ENCODE data around the gene REX1BD.
"Not testable (repeated sequence)": the region's sequence is repeated elsewhere in the genome, so short reads cannot be mapped to it uniquely, and the experiment has no call there.

Gene REX1BD

GRCh38 chr19:18588611-18589379, at the start of gene REX1BD:
Gene REX1BD, plus strand, starts transcription at chr19:18588798. Its CDS starts 4 bp downstream, at chr19:18588802.
- DNase-seq (ENCODE audit: low spot score in 2 of 2): peak; percentile 88 to 89
- no peaks in the 10 kb centered on the region for H3K27me3 Mint-ChIP-seq
- peak; percentile 73 for ATAC-seq (ENCODE audit: low read depth)
- H3K4me1 Mint-ChIP-seq: peaks cover 32% of the 10 kb centered on the region
- H3K36me3 Mint-ChIP-seq: peaks cover 5% of the 10 kb centered on the region
- H3K9me3 Mint-ChIP-seq: no peaks in the 10 kb centered on the region
- H3K27ac Mint-ChIP-seq: peak within 1 kb of the TSS; percentile 95
- H3K4me3 Mint-ChIP-seq: peak within 1 kb of the TSS; percentile 90

GRCh38 chr19:18539372-18539771, 49.2 kb upstream of the REX1BD start:
- no peak for ATAC-seq (ENCODE audit: low read depth)
- DNase-seq (ENCODE audit: low spot score in 2 of 2): no peak
- peaks cover 14% of the 10 kb centered on the region for H3K36me3 Mint-ChIP-seq
- H3K27ac Mint-ChIP-seq: peak overlapping the region; percentile 24
- H3K4me3 Mint-ChIP-seq: no peak overlapping the region
- no peaks in the 10 kb centered on the region for H3K9me3 Mint-ChIP-seq
- H3K4me1 Mint-ChIP-seq: peaks cover 17% of the 10 kb centered on the region
- H3K27me3 Mint-ChIP-seq: no peaks in the 10 kb centered on the region

GRCh38 chr19:18540200-18540599, 48.4 kb upstream of the REX1BD start:
- not testable (repeated sequence) for H3K9me3 Mint-ChIP-seq; H3K27me3 Mint-ChIP-seq; ATAC-seq (ENCODE audit: low read depth); H3K4me3 Mint-ChIP-seq; H3K27ac Mint-ChIP-seq; DNase-seq (ENCODE audit: low spot score in 2 of 2)
- peaks cover 17% of the 10 kb centered on the region for H3K4me1 Mint-ChIP-seq
- peaks cover 12% of the 10 kb centered on the region for H3K36me3 Mint-ChIP-seq

GRCh38 chr19:18541258-18541991, 47.2 kb upstream of the REX1BD start:
- no peaks in the 10 kb centered on the region for H3K9me3 Mint-ChIP-seq
- H3K27me3 Mint-ChIP-seq: no peaks in the 10 kb centered on the region
- H3K4me1 Mint-ChIP-seq: peaks cover 17% of the 10 kb centered on the region
- H3K4me3 Mint-ChIP-seq: no peak overlapping the region
- DNase-seq (ENCODE audit: low spot score in 2 of 2): no peak
- H3K27ac Mint-ChIP-seq: no peak overlapping the region
- ATAC-seq (ENCODE audit: low read depth): no peak
- H3K36me3 Mint-ChIP-seq: peaks cover 10% of the 10 kb centered on the region

- DNase-seq (ENCODE audit: low spot score in 2 of 2) (no peak), ATAC-seq (ENCODE audit: low read depth) (no peak)
- no peaks in the 10 kb centered on the region for H3K27me3 Mint-ChIP-seq
- peak overlapping the region; percentile 93 for H3K27ac Mint-ChIP-seq
- peak overlapping the region; percentile 85 for H3K4me3 Mint-ChIP-seq
- H3K4me1 Mint-ChIP-seq: peaks cover 17% of the 10 kb centered on the region
- no peaks in the 10 kb centered on the region for H3K9me3 Mint-ChIP-seq
- H3K36me3 Mint-ChIP-seq: peaks cover 5% of the 10 kb centered on the region
Observed at GRCh38 chr19:18541992-18542940, 46.3 kb upstream of the REX1BD start.

- Mint-ChIP-seq H3K4me3 (peak within 1 kb of the TSS; percentile 97), H3K27ac (peak within 1 kb of the TSS; percentile 93)
Observed at GRCh38 chr19:18542941-18543813, 45.4 kb upstream of the REX1BD start, which contains the start of gene FKBP8. Gene FKBP8, minus strand, starts transcription at chr19:18543573. Its CDS starts 1,603 bp downstream, at chr19:18541970.

GRCh38 chr19:18543814-18544475, 44.7 kb upstream of the REX1BD start:
- H3K36me3 Mint-ChIP-seq: peaks cover 5% of the 10 kb centered on the region
- peak overlapping the region; percentile 97 for H3K4me3 Mint-ChIP-seq
- peaks cover 17% of the 10 kb centered on the region for H3K4me1 Mint-ChIP-seq
- DNase-seq (ENCODE audit: low spot score in 2 of 2) (peak; percentile 50 to 62), ATAC-seq (ENCODE audit: low read depth) (peak; percentile 68)
- H3K27me3 Mint-ChIP-seq: peaks cover 1% of the 10 kb centered on the region
- H3K9me3 Mint-ChIP-seq: no peaks in the 10 kb centered on the region
- peak overlapping the region; percentile 93 for H3K27ac Mint-ChIP-seq

More at GRCh38 chr19:18542941-18543813, 45.4 kb upstream of the REX1BD start, which contains the start of gene FKBP8:
- Mint-ChIP-seq H3K27me3 (no peaks in the 10 kb centered on the region), H3K9me3 (no peaks in the 10 kb centered on the region), H3K4me1 (peaks cover 17% of the 10 kb centered on the region), H3K36me3 (peaks cover 5% of the 10 kb centered on the region)
- DNase-seq (ENCODE audit: low spot score in 2 of 2): peak; percentile 92
- ATAC-seq (ENCODE audit: low read depth): peak; percentile 97

- Mint-ChIP-seq H3K4me1 (no peaks in the 10 kb centered on the region), H3K27ac (no peak overlapping the region), H3K36me3 (no peaks in the 10 kb centered on the region)
Observed at GRCh38 chr19:18551631-18552030, 37.0 kb upstream of the REX1BD start.

GRCh38 chr19:18557411-18558201, 31.0 kb upstream of the REX1BD start, which contains the start of gene KXD1:
Gene KXD1, plus strand, starts transcription at chr19:18557870. Its CDS starts 4,187 bp downstream, at chr19:18562057.
- Mint-ChIP-seq H3K4me3 (peak within 1 kb of the TSS; percentile 90), H3K27ac (peak within 1 kb of the TSS; percentile 95), H3K27me3 (no peaks in the 10 kb centered on the region), H3K9me3 (no peaks in the 10 kb centered on the region), H3K4me1 (peaks cover 20% of the 10 kb centered on the region), H3K36me3 (peaks cover 3% of the 10 kb centered on the region)
- peak; percentile 89 to 95 for DNase-seq (ENCODE audit: low spot score in 2 of 2)
- ATAC-seq (ENCODE audit: low read depth): peak; percentile 97

More at GRCh38 chr19:18551631-18552030, 37.0 kb upstream of the REX1BD start:
- Mint-ChIP-seq H3K9me3 (no peaks in the 10 kb centered on the region), H3K27me3 (peaks cover 2% of the 10 kb centered on the region), H3K4me3 (no peak overlapping the region)
- DNase-seq (ENCODE audit: low spot score in 2 of 2) (no peak), ATAC-seq (ENCODE audit: low read depth) (no peak)

- H3K4me1 Mint-ChIP-seq: peaks cover 20% of the 10 kb centered on the region
- no peak for ATAC-seq (ENCODE audit: low read depth)
Observed at GRCh38 chr19:18558202-18558555, 30.4 kb upstream of the REX1BD start.

GRCh38 chr19:18558604-18559003, 30.0 kb upstream of the REX1BD start:
- Mint-ChIP-seq H3K4me1 (peaks cover 20% of the 10 kb centered on the region), H3K4me3 (peak overlapping the region; percentile 90), H3K9me3 (no peaks in the 10 kb centered on the region), H3K27me3 (no peaks in the 10 kb centered on the region), H3K27ac (peak overlapping the region; percentile 95), H3K36me3 (peaks cover 3% of the 10 kb centered on the region)
- DNase-seq (ENCODE audit: low spot score in 2 of 2): no peak
- no peak for ATAC-seq (ENCODE audit: low read depth)

More at GRCh38 chr19:18558202-18558555, 30.4 kb upstream of the REX1BD start:
- Mint-ChIP-seq H3K27me3 (no peaks in the 10 kb centered on the region), H3K27ac (peak overlapping the region; percentile 95), H3K4me3 (peak overlapping the region; percentile 90), H3K36me3 (peaks cover 3% of the 10 kb centered on the region), H3K9me3 (no peaks in the 10 kb centered on the region)
- no peak for DNase-seq (ENCODE audit: low spot score in 2 of 2)

GRCh38 chr19:18559685-18560084, 28.9 kb upstream of the REX1BD start:
- DNase-seq (ENCODE audit: low spot score in 2 of 2) (no peak), ATAC-seq (ENCODE audit: low read depth) (no peak)
- Mint-ChIP-seq H3K4me3 (peak overlapping the region; percentile 2), H3K36me3 (peaks cover 11% of the 10 kb centered on the region), H3K4me1 (peaks cover 20% of the 10 kb centered on the region), H3K27ac (peak overlapping the region; percentile 95), H3K27me3 (no peaks in the 10 kb centered on the region), H3K9me3 (no peaks in the 10 kb centered on the region)
